ENCODE measurements around the gene LIMS2.

The LIMS2 gene

GRCh38 chr2:127675331-127676261, at the start of gene LIMS2:
TSS of gene LIMS2 (minus strand) at chr2:127675530. CDS start at chr2:127675024, 506 bp downstream.
- DNase-seq (ENCODE audit: low spot score) = peak; percentile 47

- no peak for DNase-seq (ENCODE audit: low spot score)
Observed at GRCh38 chr2:127722807-127723206, 47.5 kb upstream of the LIMS2 start.

GRCh38 chr2:127721978-127722355, 46.6 kb upstream of the LIMS2 start:
- no peak for DNase-seq (ENCODE audit: low spot score)

- DNase-seq (ENCODE audit: low spot score) = no peak
Observed at GRCh38 chr2:127721311-127721977, 46.1 kb upstream of the LIMS2 start.

GRCh38 chr2:127719301-127720218, 44.2 kb upstream of the LIMS2 start:
- DNase-seq (ENCODE audit: low spot score) = no peak

- no peak for DNase-seq (ENCODE audit: low spot score)
Observed at GRCh38 chr2:127718271-127718670, 42.9 kb upstream of the LIMS2 start.

GRCh38 chr2:127715778-127716449, 40.6 kb upstream of the LIMS2 start:
- DNase-seq (ENCODE audit: low spot score) = no peak

- DNase-seq (ENCODE audit: low spot score) = no peak
Observed at GRCh38 chr2:127713562-127713961, 38.2 kb upstream of the LIMS2 start.

- DNase-seq (ENCODE audit: low spot score) = no peak
Observed at GRCh38 chr2:127712999-127713398, 37.7 kb upstream of the LIMS2 start.

GRCh38 chr2:127709336-127709735, 34.0 kb upstream of the LIMS2 start:
- DNase-seq (ENCODE audit: low spot score) = no peak

GRCh38 chr2:127707890-127708648, 32.7 kb upstream of the LIMS2 start:
- DNase-seq (ENCODE audit: low spot score) = no peak

- DNase-seq (ENCODE audit: low spot score) = no peak
Observed at GRCh38 chr2:127706215-127706990, 31.1 kb upstream of the LIMS2 start.

GRCh38 chr2:127705391-127706065, 30.2 kb upstream of the LIMS2 start:
- no peak for DNase-seq (ENCODE audit: low spot score)

GRCh38 chr2:127704641-127705390, 29.5 kb upstream of the LIMS2 start:
- DNase-seq (ENCODE audit: low spot score) = no peak

- no peak for DNase-seq (ENCODE audit: low spot score)
Observed at GRCh38 chr2:127703282-127703681, 28.0 kb upstream of the LIMS2 start.

GRCh38 chr2:127702395-127703009, 27.2 kb upstream of the LIMS2 start:
- no peak for DNase-seq (ENCODE audit: low spot score)

- DNase-seq (ENCODE audit: low spot score) = peak; percentile 87
Observed at GRCh38 chr2:127701651-127702394, 26.5 kb upstream of the LIMS2 start.

All from kidney capillary endothelial cell (primary cell).